Stomach (tissue), 4 donors: Measurements from ENCODE around the gene MTF2.

Source experiments
- EP300 ChIP-seq: sonication (generic); formaldehyde crosslinking; IDR thresholded peaks from one replicate; pipeline ENCODE4 v1.6.1; 2017; ENCODE audit warnings: antibody characterized with exemption
- POLR2A ChIP-seq, 4 donors: fragments of 450-650 bp; IDR thresholded peaks; one replicate each; pipeline ENCODE4 v1.6.1; 2016; ENCODE audit warnings: antibody characterized with exemption in 4 of 4, control low read depth in 2 of 4, mild to moderate bottlenecking in 1 of 4, moderate library complexity in 1 of 4
- POLR2AphosphoS5 ChIP-seq, 3 donors: sonication (generic); formaldehyde crosslinking; IDR thresholded peaks; one replicate each; pipeline ENCODE4 v1.6.1; 2016; ENCODE audit warnings: antibody characterized with exemption in 3 of 3
- TF ChIP-seq, protein P1 (sequence below), 7 experiments: fragments of 450-650 bp in 4 of 7; fragments of 200-600 bp in 3 of 7; sonication (generic) in 3 of 7; IDR thresholded peaks; one replicate each; pipeline ENCODE4 v1.5.1; 2016 to 2019; ENCODE audit warnings: antibody characterized with exemption in 7 of 7, control low read depth in 2 of 7, mild to moderate bottlenecking in 1 of 7

DNA sequence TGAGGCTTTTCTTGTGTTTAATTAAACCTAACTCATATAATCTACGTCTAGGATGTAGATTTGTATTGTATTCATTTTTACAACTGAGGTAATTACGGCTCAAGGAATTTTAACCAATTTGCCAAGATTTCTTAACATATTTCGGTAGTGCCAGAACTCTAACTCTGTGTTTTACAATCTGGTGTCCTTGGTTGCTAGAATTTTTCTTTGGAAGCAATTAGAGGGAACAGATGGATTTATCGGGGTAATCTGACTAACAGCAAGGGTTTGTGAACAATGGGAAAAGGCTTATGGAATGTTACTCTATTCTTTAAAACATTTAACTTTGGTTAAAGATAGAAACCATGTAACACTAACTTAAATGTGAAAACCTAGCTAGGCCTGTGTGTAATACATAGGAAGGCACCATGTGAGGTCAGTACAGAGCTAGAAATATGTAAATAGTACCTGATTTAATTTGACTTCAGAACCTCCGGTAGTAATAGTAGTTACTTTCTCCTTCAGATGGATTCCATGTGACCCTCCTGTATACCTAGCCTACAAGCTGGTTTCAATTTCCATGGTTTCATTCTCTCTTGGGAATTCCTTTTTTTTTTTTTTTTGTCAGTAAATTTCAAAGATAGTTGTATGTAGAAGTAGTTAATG is 1.2 kb downstream of the MTF2 start:
- TF ChIP-seq, protein P1, sequence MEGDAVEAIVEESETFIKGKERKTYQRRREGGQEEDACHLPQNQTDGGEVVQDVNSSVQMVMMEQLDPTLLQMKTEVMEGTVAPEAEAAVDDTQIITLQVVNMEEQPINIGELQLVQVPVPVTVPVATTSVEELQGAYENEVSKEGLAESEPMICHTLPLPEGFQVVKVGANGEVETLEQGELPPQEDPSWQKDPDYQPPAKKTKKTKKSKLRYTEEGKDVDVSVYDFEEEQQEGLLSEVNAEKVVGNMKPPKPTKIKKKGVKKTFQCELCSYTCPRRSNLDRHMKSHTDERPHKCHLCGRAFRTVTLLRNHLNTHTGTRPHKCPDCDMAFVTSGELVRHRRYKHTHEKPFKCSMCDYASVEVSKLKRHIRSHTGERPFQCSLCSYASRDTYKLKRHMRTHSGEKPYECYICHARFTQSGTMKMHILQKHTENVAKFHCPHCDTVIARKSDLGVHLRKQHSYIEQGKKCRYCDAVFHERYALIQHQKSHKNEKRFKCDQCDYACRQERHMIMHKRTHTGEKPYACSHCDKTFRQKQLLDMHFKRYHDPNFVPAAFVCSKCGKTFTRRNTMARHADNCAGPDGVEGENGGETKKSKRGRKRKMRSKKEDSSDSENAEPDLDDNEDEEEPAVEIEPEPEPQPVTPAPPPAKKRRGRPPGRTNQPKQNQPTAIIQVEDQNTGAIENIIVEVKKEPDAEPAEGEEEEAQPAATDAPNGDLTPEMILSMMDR (IDR thresholded peaks at IDR 0.05): peak in 3 of 7 experiments; percentile 23 to 43 (median 35)
- TF ChIP-seq POLR2A (IDR thresholded peaks at IDR 0.05): no peak
- no peak for TF ChIP-seq EP300
- TF ChIP-seq POLR2AphosphoS5 (IDR thresholded peaks at IDR 0.05): peak in 1 of 3 donors; percentile 5
